ENCODE measurements around the gene NANS.
"Not testable (repeated sequence)": the region's sequence is repeated elsewhere in the genome, so short reads cannot be mapped to it uniquely, and the experiment has no call there.

Gene NANS

GRCh38 chr9:98056269-98057137 is at the start of gene NANS:
Gene NANS, plus strand, starts transcription at chr9:98056732. Its CDS starts 77 bp downstream, at chr9:98056809.
- DNase-seq: peak; percentile 91

- DNase-seq: no peak
Measured at GRCh38 chr9:98007251-98007928, 49.1 kb upstream of the NANS start.

- DNase-seq: no peak
Measured at GRCh38 chr9:98008764-98009163, 47.8 kb upstream of the NANS start.

GRCh38 chr9:98009437-98009836 is 47.1 kb upstream of the NANS start:
- DNase-seq: no peak

GRCh38 chr9:98009936-98010335 is 46.6 kb upstream of the NANS start:
- no peak for DNase-seq

- DNase-seq: no peak
Measured at GRCh38 chr9:98010445-98010844, 46.1 kb upstream of the NANS start.

- DNase-seq: no peak
Measured at GRCh38 chr9:98011122-98011521, 45.4 kb upstream of the NANS start.

GRCh38 chr9:98016137-98016680 is 40.3 kb upstream of the NANS start:
- no peak for DNase-seq

- DNase-seq: no peak
Measured at GRCh38 chr9:98017306-98017705, 39.2 kb upstream of the NANS start.

- DNase-seq: no peak
Measured at GRCh38 chr9:98018347-98018746, 38.2 kb upstream of the NANS start.

- no peak for DNase-seq
Measured at GRCh38 chr9:98019098-98019497, 37.4 kb upstream of the NANS start.

GRCh38 chr9:98019869-98020268 is 36.7 kb upstream of the NANS start:
- DNase-seq: not testable (repeated sequence)

GRCh38 chr9:98020476-98021145 is 35.9 kb upstream of the NANS start:
- no peak for DNase-seq

GRCh38 chr9:98021306-98022040 is 35.1 kb upstream of the NANS start:
- no peak for DNase-seq

GRCh38 chr9:98022447-98022846 is 34.1 kb upstream of the NANS start:
- DNase-seq: no peak

- no peak for DNase-seq
Measured at GRCh38 chr9:98024702-98025101, 31.8 kb upstream of the NANS start.

- no peak for DNase-seq
Measured at GRCh38 chr9:98031169-98031568, 25.4 kb upstream of the NANS start.

- DNase-seq: no peak
Measured at GRCh38 chr9:98031935-98032334, 24.6 kb upstream of the NANS start.

GRCh38 chr9:98034593-98035546 is 21.7 kb upstream of the NANS start:
- peak; percentile 87 for DNase-seq

- DNase-seq: no peak
Measured at GRCh38 chr9:98037357-98037756, 19.2 kb upstream of the NANS start.

GRCh38 chr9:98038958-98039357 is 17.6 kb upstream of the NANS start:
- DNase-seq: no peak
